Gastrocnemius medialis (tissue), 4 donors: ENCODE data around the gene CRYBA1.
"Not testable (repeated sequence)": the region's sequence is repeated elsewhere in the genome, so short reads cannot be mapped to it uniquely, and the experiment has no call there.

Source experiments
- POLR2A ChIP-seq, 2 donors: fragments of 450-650 bp; IDR thresholded peaks; one replicate each; pipeline ENCODE4 v1.6.1; 2017; ENCODE audit warnings: antibody characterized with exemption in 2 of 2, mild to moderate bottlenecking in 2 of 2, moderate library complexity in 2 of 2
- TF ChIP-seq, protein P1 (sequence below), 5 experiments: fragments of 450-650 bp in 3 of 5; fragments of 200-600 bp in 2 of 5; sonication (generic) in 2 of 5; IDR thresholded peaks in 4 of 5; conservative IDR thresholded peaks in 1 of 5; 1 replicate in 4 of 5; 2 replicates in 1 of 5; pipeline ENCODE4 v1.5.1; 2016 to 2019; ENCODE audit warnings: antibody characterized with exemption in 5 of 5, mild to moderate bottlenecking in 3 of 5, moderate library complexity in 3 of 5

DNA sequence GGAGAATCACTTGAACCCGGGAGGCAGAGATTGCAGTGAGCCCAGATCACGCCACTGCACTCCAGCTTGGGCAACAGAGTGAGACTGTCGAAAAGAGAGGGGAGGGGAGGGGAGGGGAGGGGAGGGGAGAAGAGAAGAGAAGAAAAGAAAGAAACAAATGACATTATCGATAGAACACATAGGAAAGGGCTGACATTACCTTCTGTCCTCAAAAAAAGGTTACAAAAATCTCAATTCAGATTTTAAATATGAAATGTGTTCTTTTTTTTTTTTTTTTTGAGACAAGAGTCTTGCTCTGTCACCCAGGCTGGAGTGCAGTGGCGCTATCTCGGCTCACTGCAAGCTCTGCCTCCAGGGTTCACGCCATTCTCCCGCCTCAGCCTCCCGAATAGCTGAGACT, 25.3 kb downstream of the CRYBA1 start:
- TF ChIP-seq, protein P1, sequence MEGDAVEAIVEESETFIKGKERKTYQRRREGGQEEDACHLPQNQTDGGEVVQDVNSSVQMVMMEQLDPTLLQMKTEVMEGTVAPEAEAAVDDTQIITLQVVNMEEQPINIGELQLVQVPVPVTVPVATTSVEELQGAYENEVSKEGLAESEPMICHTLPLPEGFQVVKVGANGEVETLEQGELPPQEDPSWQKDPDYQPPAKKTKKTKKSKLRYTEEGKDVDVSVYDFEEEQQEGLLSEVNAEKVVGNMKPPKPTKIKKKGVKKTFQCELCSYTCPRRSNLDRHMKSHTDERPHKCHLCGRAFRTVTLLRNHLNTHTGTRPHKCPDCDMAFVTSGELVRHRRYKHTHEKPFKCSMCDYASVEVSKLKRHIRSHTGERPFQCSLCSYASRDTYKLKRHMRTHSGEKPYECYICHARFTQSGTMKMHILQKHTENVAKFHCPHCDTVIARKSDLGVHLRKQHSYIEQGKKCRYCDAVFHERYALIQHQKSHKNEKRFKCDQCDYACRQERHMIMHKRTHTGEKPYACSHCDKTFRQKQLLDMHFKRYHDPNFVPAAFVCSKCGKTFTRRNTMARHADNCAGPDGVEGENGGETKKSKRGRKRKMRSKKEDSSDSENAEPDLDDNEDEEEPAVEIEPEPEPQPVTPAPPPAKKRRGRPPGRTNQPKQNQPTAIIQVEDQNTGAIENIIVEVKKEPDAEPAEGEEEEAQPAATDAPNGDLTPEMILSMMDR (IDR thresholded peaks at IDR 0.05 in 4 of 5, conservative IDR thresholded peaks at IDR 0.05 in 1 of 5), result not testable (repeated sequence)
- not testable (repeated sequence) for TF ChIP-seq POLR2A (IDR thresholded peaks at IDR 0.05)
